Stomach (tissue), 9 donors: Measurements from ENCODE around the gene ECHDC3. TPM values are rescaled to one million over a fixed set of nuclear protein-coding genes. Genes with fewer than 3 reads are reported as not detected.
"Not testable (repeated sequence)": the region's sequence is repeated elsewhere in the genome, so short reads cannot be mapped to it uniquely, and the experiment has no call there.

Experiments
- DNase-seq, 2 donors: peaks; one replicate each; pipeline versions ENCODE4 v3.0.0 to v3.0.0-alpha.2; 2013 to 2019
- H3K27ac ChIP-seq, 5 donors: fragments of 200-600 bp in 4 of 5; sonication (generic) in 4 of 5; one replicate each; pipeline ENCODE4 v1.5.1; 2013 to 2019; ENCODE audit warnings: mild to moderate bottlenecking in 1 of 5, moderate library complexity in 1 of 5
- H3K27me3 ChIP-seq, 3 donors: fragments of 200-600 bp; sonication (generic); one replicate each; pipeline ENCODE4 v1.5.1; 2017 to 2019; ENCODE audit warnings: mixed run types in 1 of 3
- H3K36me3 ChIP-seq, 4 donors: fragments of 200-600 bp; sonication (generic); 1 replicate in 3 of 4; 2 replicates in 1 of 4; pipeline ENCODE4 v1.5.1; 2016 to 2019
- H3K4me1 ChIP-seq, 4 donors: fragments of 200-600 bp; sonication (generic); one replicate each; pipeline ENCODE4 v1.5.1; 2016 to 2019
- H3K4me3 ChIP-seq, 4 donors: fragments of 200-600 bp; sonication (generic) in 3 of 4; one replicate each; pipeline ENCODE4 v1.5.1; 2016 to 2019; ENCODE audit warnings: mild to moderate bottlenecking in 1 of 4
- H3K9me3 ChIP-seq, 4 donors: fragments of 200-600 bp; sonication (generic); one replicate each; pipeline ENCODE4 v1.5.1; 2016 to 2019
- CTCF ChIP-seq, 7 experiments: fragments of 450-650 bp in 4 of 7; fragments of 200-600 bp in 3 of 7; sonication (generic) in 3 of 7; IDR thresholded peaks; one replicate each; pipeline ENCODE4 v1.5.1; 2016 to 2019; ENCODE audit warnings: antibody characterized with exemption in 7 of 7, control low read depth in 2 of 7, mild to moderate bottlenecking in 1 of 7
- EP300 ChIP-seq: sonication (generic); formaldehyde crosslinking; IDR thresholded peaks from one replicate; pipeline ENCODE4 v1.6.1; 2017; ENCODE audit warnings: antibody characterized with exemption
- POLR2A ChIP-seq, 4 donors: fragments of 450-650 bp; IDR thresholded peaks; one replicate each; pipeline ENCODE4 v1.6.1; 2016; ENCODE audit warnings: antibody characterized with exemption in 4 of 4, control low read depth in 2 of 4, mild to moderate bottlenecking in 1 of 4, moderate library complexity in 1 of 4
- POLR2AphosphoS5 ChIP-seq, 3 donors: sonication (generic); formaldehyde crosslinking; IDR thresholded peaks; one replicate each; pipeline ENCODE4 v1.6.1; 2016; ENCODE audit warnings: antibody characterized with exemption in 3 of 3
- WGBS, 5 donors: extraction: QIAGEN DNeasy Blood & Tissue Kit in 3 of 5; methylation state at CpG; one replicate each; pipeline versions ENCODE4 v1.1.5 to v1.1.7; 2013 to 2018; 5-methylcytosine and 5-hydroxymethylcytosine counted together
- intact Hi-C: fragments of 100-400 bp; cut with DNase I; formaldehyde crosslinking; loops from one replicate; pipeline ENCODE4 v1.15.1; 2023; ENCODE audit warnings: low total_unique reads
- polyA plus RNA-seq, 3 donors: library from polyadenylated mRNA; stranded (reverse); fragments of 200-250 nt; gene quantifications; one replicate each; pipeline ENCODE4 v1.2.3, GENCODE V29; 2013
- total RNA-seq, 5 donors: library from RNA; depleted of rRNA; stranded (reverse); fragments of >200 nt; gene quantifications; one replicate each; pipeline versions ENCODE4 v1.1.0 to v1.2.3, GENCODE V29; 2014 to 2016
- donor health status: healthy with polysubstance abuse.
- donor health status: Bipolar disorder and iron deficiency.
- donor health status: healthy.

The ECHDC3 gene
- total and polyA plus RNA-seq, 8 donors, result 0.58 to 70.6 (median 30.7) TPM

- peaks cover 0 to 4% (median 0%) of the 10 kb centered on the region in 4 donors for H3K4me1 ChIP-seq
- WGBS, 5 donors, result 75 to 84% (median 78%) methylated on average over 10 of the region's 10 CpGs
- DNase-seq, result no peak
- H3K36me3 ChIP-seq, result no peaks in the 10 kb centered on the region
- H3K27ac ChIP-seq, result no peak overlapping the region
- H3K27me3 ChIP-seq, result no peaks in the 10 kb centered on the region
- intact Hi-C loops, result no loop called here
- H3K9me3 ChIP-seq, result no peaks in the 10 kb centered on the region
- H3K4me3 ChIP-seq, result no peak overlapping the region
- TF ChIP-seq EP300 (no peak), CTCF (IDR thresholded peaks at IDR 0.05) (no peak)
These were observed 35.2 kb upstream of the ECHDC3 start for GRCh38 chr10:11706895-11707567.

- H3K36me3 ChIP-seq, result no peaks in the 10 kb centered on the region
- 55 to 68% (median 65%) methylated on average over 16 of the region's 16 CpGs for WGBS, 5 donors
- H3K27me3 ChIP-seq, result peaks cover 0 to 4% (median 0%) of the 10 kb centered on the region in 3 donors
- H3K4me1 ChIP-seq, result peaks cover 0 to 8% (median 0%) of the 10 kb centered on the region in 4 donors
- no peak overlapping the region for H3K4me3 ChIP-seq
- H3K9me3 ChIP-seq, result no peaks in the 10 kb centered on the region
- intact Hi-C loops, result no loop called here
- no peak for TF ChIP-seq POLR2A (IDR thresholded peaks at IDR 0.05)
- TF ChIP-seq POLR2AphosphoS5 (IDR thresholded peaks at IDR 0.05), result no peak
- no peak for TF ChIP-seq EP300
- no peak for TF ChIP-seq CTCF (IDR thresholded peaks at IDR 0.05)
- H3K27ac ChIP-seq, result no peak overlapping the region
- DNase-seq, result no peak
These were observed 34.4 kb upstream of the ECHDC3 start for GRCh38 chr10:11707624-11708350.

GRCh38 chr10:11708801-11709200 lies 33.4 kb upstream of the ECHDC3 start:
- H3K27ac ChIP-seq, H3K4me3 ChIP-seq, H3K36me3 ChIP-seq, DNase-seq, H3K9me3 ChIP-seq, H3K27me3 ChIP-seq, intact Hi-C loops: not testable (repeated sequence)
- 82 to 90% (median 88%) methylated on average over 6 of the region's 6 CpGs for WGBS, 5 donors
- peaks cover 0 to 18% (median 0%) of the 10 kb centered on the region in 4 donors for H3K4me1 ChIP-seq

- 57 to 72% (median 60%) methylated on average over 6 to 7 of the region's 7 CpGs for WGBS, 5 donors
- Histone ChIP-seq H3K9me3 (no peaks in the 10 kb centered on the region), H3K36me3 (no peaks in the 10 kb centered on the region), H3K4me3 (no peak overlapping the region), H3K27ac (peak overlapping the region in 1 of 5 donors; percentile 8), H3K27me3 (peaks cover 0 to 4% (median 4%) of the 10 kb centered on the region in 3 donors), H3K4me1 (peaks cover 0 to 22% (median 8%) of the 10 kb centered on the region in 4 donors)
- DNase-seq, result no peak
- TF ChIP-seq EP300 (no peak), CTCF (IDR thresholded peaks at IDR 0.05) (no peak), POLR2A (IDR thresholded peaks at IDR 0.05) (no peak), POLR2AphosphoS5 (IDR thresholded peaks at IDR 0.05) (no peak)
- intact Hi-C loops, result no loop called here
These were observed 29.4 kb upstream of the ECHDC3 start for GRCh38 chr10:11712744-11713143.
